GM12872 (cell line): ENCODE results near the gene PDGFA.

Experiments
- CTCF ChIP-seq: IDR thresholded peaks from 3 replicates; pipeline ENCODE4 v1.5.1; 2011; ENCODE audit warnings: low read depth, mild to moderate bottlenecking, low read length, moderate library complexity; ENCODE audit not compliant: insufficient read depth

PDGFA gene

GRCh38 chr7:526460-527034, 6.9 kb upstream of the PDGFA start:
- TF ChIP-seq CTCF = no peak

- no peak for TF ChIP-seq CTCF
Measured at GRCh38 chr7:525740-526139, 6.1 kb upstream of the PDGFA start.

GRCh38 chr7:524800-525199, 5.2 kb upstream of the PDGFA start:
- no peak for TF ChIP-seq CTCF

GRCh38 chr7:523347-524336, 4.0 kb upstream of the PDGFA start:
- TF ChIP-seq CTCF = no peak

- TF ChIP-seq CTCF = no peak
Measured at GRCh38 chr7:522951-523314, 3.3 kb upstream of the PDGFA start.

GRCh38 chr7:522071-522950, 2.7 kb upstream of the PDGFA start:
- TF ChIP-seq CTCF = no peak
